ENCODE measurements around the gene DDX60. TPM values are rescaled to one million over a fixed set of nuclear protein-coding genes. Genes with fewer than 3 reads are reported as not detected.

The DDX60 gene
- polyA plus RNA-seq, 1 of the 3 experiments (the other 2 are of a cell fraction), result 2.7 TPM

GRCh38 chr4:168257768-168258167 is 60.8 kb downstream of the DDX60 start:
- no peaks in the 10 kb centered on the region for H4K20me1 ChIP-seq (ENCODE audit: insufficient read depth)
- no peak overlapping the region for H3K4me2 ChIP-seq
- no peaks in the 10 kb centered on the region for H3K9me2 ChIP-seq
- no peaks in the 10 kb centered on the region for H3K79me2 ChIP-seq (ENCODE audit: insufficient read depth)
- TF ChIP-seq MXI1 (IDR thresholded peaks at IDR 0.05; ENCODE audit: low read depth, low read length), result no peak
- CTCF ChIA-PET, result interaction anchor here (1.2 kb wide), 1 partner anchor 28 kb away, joined by 5 read pairs; no protein-coding TSS in a partner anchor
- H3K27me3 ChIP-seq (ENCODE audit: insufficient read depth), result no peaks in the 10 kb centered on the region
- H3K27ac ChIP-seq (ENCODE audit: low read depth in 2 of 2, low read length in 1 of 2), result no peak overlapping the region
- H3K9ac ChIP-seq, result no peak overlapping the region
- no peak overlapping the region for H2AFZ ChIP-seq (ENCODE audit: low read depth)
- no peaks in the 10 kb centered on the region for H3K9me3 ChIP-seq
- peaks cover 0 to 2% of the 10 kb centered on the region in 2 experiments for H3K36me3 ChIP-seq (replicated peaks in 1 of 2; ENCODE audit: control insufficient read depth in 1 of 2, insufficient read depth in 2 of 2, low read length in 1 of 2)
- POLR2A ChIA-PET, result no interaction called here
- no peak for DNase-seq
- H3K4me1 ChIP-seq (ENCODE audit: control insufficient read depth in 1 of 2, insufficient read depth in 2 of 2, low read depth in 1 of 2, low read length in 1 of 2), result no peaks in the 10 kb centered on the region
- no peaks in the 10 kb centered on the region for H3F3A ChIP-seq (replicated peaks; ENCODE audit: insufficient read depth)
- H3K4me3 ChIP-seq (ENCODE audit: low read depth in 2 of 2, low read length in 1 of 2), result no peak overlapping the region
- WGBS (ENCODE audit: low lambda C conversion rate), result 90% methylated on average over 4 of the region's 4 CpGs

- no peak for DNase-seq
- ChIA-PET CTCF (no interaction called here), POLR2A (no interaction called here)
- Histone ChIP-seq H3K27ac (ENCODE audit: low read depth in 2 of 2, low read length in 1 of 2) (no peak overlapping the region), H3K4me3 (ENCODE audit: low read depth in 2 of 2, low read length in 1 of 2) (no peak overlapping the region), H3K4me1 (ENCODE audit: control insufficient read depth in 1 of 2, insufficient read depth in 2 of 2, low read depth in 1 of 2, low read length in 1 of 2) (no peaks in the 10 kb centered on the region), H3F3A (replicated peaks; ENCODE audit: insufficient read depth) (no peaks in the 10 kb centered on the region), H3K36me3 (replicated peaks in 1 of 2; ENCODE audit: control insufficient read depth in 1 of 2, insufficient read depth in 2 of 2, low read length in 1 of 2) (peaks cover 0 to 5% of the 10 kb centered on the region in 2 experiments), H4K20me1 (ENCODE audit: insufficient read depth) (no peaks in the 10 kb centered on the region), H3K9me2 (no peaks in the 10 kb centered on the region; the same call in 1 of the 2 replicates), H3K9me3 (no peaks in the 10 kb centered on the region), H3K79me2 (ENCODE audit: insufficient read depth) (no peaks in the 10 kb centered on the region), H3K27me3 (ENCODE audit: insufficient read depth) (no peaks in the 10 kb centered on the region), H3K4me2 (no peak overlapping the region), H2AFZ (ENCODE audit: low read depth) (no peak overlapping the region), H3K9ac (no peak overlapping the region)
- 78% methylated on average over 3 of the region's 3 CpGs for WGBS (ENCODE audit: low lambda C conversion rate)
- TF ChIP-seq SIN3A (IDR thresholded peaks at IDR 0.05; ENCODE audit: borderline replicate concordance, low read depth, low read length) (no peak), CHD2 (IDR thresholded peaks at IDR 0.05; ENCODE audit: low read length, partially characterized antibody) (no peak), ELF1 (IDR thresholded peaks at IDR 0.05) (no peak), FOSL2 (IDR thresholded peaks at IDR 0.05; ENCODE audit: borderline replicate concordance, low read depth) (no peak), ZBTB33 (IDR thresholded peaks at IDR 0.05; ENCODE audit: borderline replicate concordance, low read depth) (no peak), RAD21 (IDR thresholded peaks at IDR 0.05; ENCODE audit: low read length) (no peak), MAX (IDR thresholded peaks at IDR 0.05; ENCODE audit: low read depth) (no peak), GABPA (IDR thresholded peaks at IDR 0.05; ENCODE audit: low read depth) (no peak), FOXM1 (IDR thresholded peaks at IDR 0.05; ENCODE audit: low read depth) (no peak), IRF3 (IDR thresholded peaks at IDR 0.05; ENCODE audit: low read depth, low read length) (no peak), YY1 (IDR thresholded peaks at IDR 0.05; ENCODE audit: low read depth) (no peak), SMC3 (IDR thresholded peaks at IDR 0.05; ENCODE audit: low read depth, low read length) (no peak), EP300 (IDR thresholded peaks at IDR 0.05; ENCODE audit: borderline replicate concordance in 1 of 2, low read depth in 1 of 2, low read length in 1 of 2) (no peak), CTCF (IDR thresholded peaks at IDR 0.05) (no peak), NFIC (IDR thresholded peaks at IDR 0.05; ENCODE audit: borderline replicate concordance) (no peak), REST (IDR thresholded peaks at IDR 0.05; ENCODE audit: low read depth, low read length) (no peak), GATA2 (CRISPR knock-in tag; IDR thresholded peaks at IDR 0.05) (no peak), RCOR1 (IDR thresholded peaks at IDR 0.05; ENCODE audit: low read length) (no peak)
Observed at GRCh38 chr4:168248176-168248710, 70.3 kb downstream of the DDX60 start.
